ENCODE data around the gene NCKAP5. TPM values are rescaled to one million over a fixed set of nuclear protein-coding genes. Genes with fewer than 3 reads are reported as not detected.

The NCKAP5 gene
- total RNA-seq, 1 donor from 2014 or later = 7.4 TPM

GRCh38 chr2:132969371-132969985, 598.8 kb downstream of the NCKAP5 start:
- no peak for DNase-seq (ENCODE audit: low spot score)
- H3K36me3 Mint-ChIP-seq (ENCODE audit: low read depth, unreplicated experiment) = no peaks in the 10 kb centered on the region
- no peak for TF ChIP-seq CTCF (IDR thresholded peaks at IDR 0.05; ENCODE audit: unreplicated experiment)
- no peaks in the 10 kb centered on the region for H3K27me3 Mint-ChIP-seq (ENCODE audit: unreplicated experiment)
- H3K4me1 Mint-ChIP-seq (ENCODE audit: unreplicated experiment) = peaks cover 5% of the 10 kb centered on the region
- no peak overlapping the region for H3K27ac Mint-ChIP-seq (ENCODE audit: unreplicated experiment)
- H3K4me3 Mint-ChIP-seq (ENCODE audit: unreplicated experiment) = no peak overlapping the region
- no peaks in the 10 kb centered on the region for H3K9me3 Mint-ChIP-seq (ENCODE audit: unreplicated experiment)

GRCh38 chr2:132965460-132965859, 602.8 kb downstream of the NCKAP5 start:
- Mint-ChIP-seq H3K9me3 (ENCODE audit: unreplicated experiment) (no peaks in the 10 kb centered on the region), H3K27me3 (ENCODE audit: unreplicated experiment) (no peaks in the 10 kb centered on the region), H3K36me3 (ENCODE audit: low read depth, unreplicated experiment) (no peaks in the 10 kb centered on the region), H3K27ac (ENCODE audit: unreplicated experiment) (no peak overlapping the region), H3K4me3 (ENCODE audit: unreplicated experiment) (no peak overlapping the region), H3K4me1 (ENCODE audit: unreplicated experiment) (peaks cover 5% of the 10 kb centered on the region)
- DNase-seq (ENCODE audit: low spot score) = no peak
- no peak for TF ChIP-seq CTCF (IDR thresholded peaks at IDR 0.05; ENCODE audit: unreplicated experiment)

GRCh38 chr2:132963161-132963560, 605.1 kb downstream of the NCKAP5 start:
- no peak for DNase-seq (ENCODE audit: low spot score)
- Mint-ChIP-seq H3K4me1 (ENCODE audit: unreplicated experiment) (peaks cover 5% of the 10 kb centered on the region), H3K9me3 (ENCODE audit: unreplicated experiment) (no peaks in the 10 kb centered on the region), H3K27ac (ENCODE audit: unreplicated experiment) (no peak overlapping the region), H3K27me3 (ENCODE audit: unreplicated experiment) (no peaks in the 10 kb centered on the region), H3K36me3 (ENCODE audit: low read depth, unreplicated experiment) (no peaks in the 10 kb centered on the region), H3K4me3 (ENCODE audit: unreplicated experiment) (no peak overlapping the region)
- TF ChIP-seq CTCF (IDR thresholded peaks at IDR 0.05; ENCODE audit: unreplicated experiment) = no peak

GRCh38 chr2:132958887-132959286, 609.4 kb downstream of the NCKAP5 start:
- Mint-ChIP-seq H3K4me3 (ENCODE audit: unreplicated experiment) (no peak overlapping the region), H3K27me3 (ENCODE audit: unreplicated experiment) (no peaks in the 10 kb centered on the region), H3K9me3 (ENCODE audit: unreplicated experiment) (no peaks in the 10 kb centered on the region), H3K27ac (ENCODE audit: unreplicated experiment) (no peak overlapping the region), H3K4me1 (ENCODE audit: unreplicated experiment) (no peaks in the 10 kb centered on the region), H3K36me3 (ENCODE audit: low read depth, unreplicated experiment) (no peaks in the 10 kb centered on the region)
- TF ChIP-seq CTCF (IDR thresholded peaks at IDR 0.05; ENCODE audit: unreplicated experiment) = no peak
- DNase-seq (ENCODE audit: low spot score) = no peak

GRCh38 chr2:132955871-132956615, 612.2 kb downstream of the NCKAP5 start:
- H3K9me3 Mint-ChIP-seq (ENCODE audit: unreplicated experiment) = no peaks in the 10 kb centered on the region
- no peaks in the 10 kb centered on the region for H3K27me3 Mint-ChIP-seq (ENCODE audit: unreplicated experiment)
- no peak overlapping the region for H3K4me3 Mint-ChIP-seq (ENCODE audit: unreplicated experiment)
- H3K4me1 Mint-ChIP-seq (ENCODE audit: unreplicated experiment) = peaks cover 4% of the 10 kb centered on the region
- no peak overlapping the region for H3K27ac Mint-ChIP-seq (ENCODE audit: unreplicated experiment)
- no peak for DNase-seq (ENCODE audit: low spot score)
- no peaks in the 10 kb centered on the region for H3K36me3 Mint-ChIP-seq (ENCODE audit: low read depth, unreplicated experiment)
- no peak for TF ChIP-seq CTCF (IDR thresholded peaks at IDR 0.05; ENCODE audit: unreplicated experiment)
